DND-41 (cell line): ENCODE data around the gene OSBPL10.

Experiments
- ATAC-seq: fragments of 200-7000 bp; cut with Tn5 transposase; 3 replicates; pipeline ENCODE4 v1.9.1; 2021; ENCODE audit warnings: low read depth; ENCODE audit not compliant: insufficient read depth
- DNase-seq: peaks from one replicate; pipeline ENCODE4 v3.0.0-alpha.2; 2020
- H2AFZ ChIP-seq: 2 replicates; pipeline ENCODE4 v1.6.0; 2012; ENCODE audit warnings: low read depth, low read length
- H3K27ac ChIP-seq: 2 replicates; pipeline ENCODE4 v1.5.1; 2012; ENCODE audit warnings: low read length, inconsistent platforms
- H3K27me3 ChIP-seq: fragments of 200-600 bp; sonication (generic); 2 replicates; pipeline ENCODE4 v1.6.0; 2012; ENCODE audit warnings: low read length, mild to moderate bottlenecking, inconsistent platforms; ENCODE audit not compliant: insufficient read depth, poor library complexity
- H3K36me3 ChIP-seq: 2 replicates; pipeline ENCODE4 v1.5.1; 2012; ENCODE audit warnings: low read length, inconsistent platforms; ENCODE audit not compliant: insufficient read depth
- H3K4me1 ChIP-seq: 2 replicates; pipeline ENCODE4 v1.5.1; 2012; ENCODE audit warnings: mild to moderate bottlenecking, low read length; ENCODE audit not compliant: insufficient read depth
- H3K4me2 ChIP-seq: 2 replicates; pipeline ENCODE4 v1.6.0; 2012; ENCODE audit warnings: mild to moderate bottlenecking, moderate library complexity, low read length, inconsistent platforms; ENCODE audit not compliant: insufficient read depth
- H3K4me3 ChIP-seq, 2 experiments: fragments of 200-600 bp in 1 of 2; shearing (Covaris generic) in 1 of 2; 2 replicates each; pipeline ENCODE4 v1.5.1; 2012 to 2016; ENCODE audit warnings: inconsistent platforms in 2 of 2, low read length in 2 of 2, mild to moderate bottlenecking in 2 of 2, low read depth in 1 of 2, moderate library complexity in 1 of 2
- H3K79me2 ChIP-seq: 2 replicates; pipeline ENCODE4 v1.6.0; 2012; ENCODE audit warnings: low read length, inconsistent platforms; ENCODE audit not compliant: insufficient read depth
- H3K9ac ChIP-seq: 2 replicates; pipeline ENCODE4 v1.6.0; 2012; ENCODE audit warnings: low read depth, mild to moderate bottlenecking, inconsistent platforms, low read length, moderate library complexity
- H3K9me3 ChIP-seq: 2 replicates; pipeline ENCODE4 v1.5.1; 2012; ENCODE audit warnings: low read length, moderate library complexity, mild to moderate bottlenecking, inconsistent platforms; ENCODE audit not compliant: insufficient read depth, severe bottlenecking
- H4K20me1 ChIP-seq: 2 replicates; pipeline ENCODE4 v1.6.0; 2012; ENCODE audit warnings: low read length; ENCODE audit not compliant: insufficient read depth
- CTCF ChIP-seq: IDR thresholded peaks from 2 replicates; pipeline ENCODE4 v1.5.1; 2012; ENCODE audit warnings: borderline replicate concordance, low read length, moderate library complexity, mild to moderate bottlenecking; ENCODE audit not compliant: poor library complexity, severe bottlenecking; ENCODE audit errors: extremely low read depth
- EZH2 ChIP-seq: IDR thresholded peaks from 3 replicates; pipeline ENCODE4 v1.6.1; 2012; ENCODE audit warnings: borderline replicate concordance, low read depth, mild to moderate bottlenecking, moderate library complexity, low read length, inconsistent platforms; ENCODE audit not compliant: severe bottlenecking

The OSBPL10 gene

GRCh38 chr3:31973081-31973480, 8.0 kb downstream of the OSBPL10 start:
- DNase-seq (no peak), ATAC-seq (no peak)
- Histone ChIP-seq H3K9ac (no peak overlapping the region), H3K9me3 (no peaks in the 10 kb centered on the region), H3K4me1 (no peaks in the 10 kb centered on the region), H3K79me2 (no peaks in the 10 kb centered on the region), H2AFZ (no peak overlapping the region), H3K4me2 (no peak overlapping the region), H3K36me3 (no peaks in the 10 kb centered on the region), H3K27ac (no peak overlapping the region), H3K27me3 (no peaks in the 10 kb centered on the region), H4K20me1 (no peaks in the 10 kb centered on the region), H3K4me3 (no peak overlapping the region)
- TF ChIP-seq CTCF (no peak), EZH2 (no peak)

- H3K4me2 ChIP-seq, result no peak overlapping the region
- no peak overlapping the region for H3K9ac ChIP-seq
- no peak overlapping the region for H2AFZ ChIP-seq
- H3K79me2 ChIP-seq, result no peaks in the 10 kb centered on the region
- ATAC-seq (no peak), DNase-seq (no peak)
- no peak for TF ChIP-seq CTCF
- TF ChIP-seq EZH2, result no peak
- H3K4me1 ChIP-seq, result no peaks in the 10 kb centered on the region
- H3K4me3 ChIP-seq, result no peak overlapping the region
- H3K36me3 ChIP-seq, result no peaks in the 10 kb centered on the region
- no peaks in the 10 kb centered on the region for H3K9me3 ChIP-seq
- H4K20me1 ChIP-seq, result no peaks in the 10 kb centered on the region
- H3K27me3 ChIP-seq, result no peaks in the 10 kb centered on the region
- no peak overlapping the region for H3K27ac ChIP-seq
Observed at GRCh38 chr3:31971607-31972006, 9.5 kb downstream of the OSBPL10 start.

GRCh38 chr3:31968927-31969418, 12.1 kb downstream of the OSBPL10 start:
- Histone ChIP-seq H3K9me3 (no peaks in the 10 kb centered on the region), H3K27ac (no peak overlapping the region), H3K27me3 (no peaks in the 10 kb centered on the region), H3K4me2 (no peak overlapping the region), H3K79me2 (no peaks in the 10 kb centered on the region), H3K9ac (no peak overlapping the region), H4K20me1 (no peaks in the 10 kb centered on the region), H2AFZ (no peak overlapping the region), H3K4me3 (no peak overlapping the region), H3K36me3 (no peaks in the 10 kb centered on the region), H3K4me1 (no peaks in the 10 kb centered on the region)
- TF ChIP-seq CTCF (no peak), EZH2 (no peak)
- ATAC-seq (no peak), DNase-seq (no peak)

- Histone ChIP-seq H3K4me2 (no peak overlapping the region), H3K36me3 (no peaks in the 10 kb centered on the region), H3K9ac (no peak overlapping the region), H3K4me1 (no peaks in the 10 kb centered on the region), H3K27me3 (no peaks in the 10 kb centered on the region), H3K4me3 (no peak overlapping the region), H3K79me2 (no peaks in the 10 kb centered on the region), H4K20me1 (no peaks in the 10 kb centered on the region), H2AFZ (no peak overlapping the region), H3K27ac (no peak overlapping the region), H3K9me3 (no peaks in the 10 kb centered on the region)
- DNase-seq (no peak), ATAC-seq (no peak)
- no peak for TF ChIP-seq CTCF
- no peak for TF ChIP-seq EZH2
Observed at GRCh38 chr3:31968369-31968926, 12.6 kb downstream of the OSBPL10 start.
